Fibroblast of the aortic adventitia (primary cell): ENCODE measurements around the gene RTL1. TPM values are rescaled to one million over a fixed set of nuclear protein-coding genes. Genes with fewer than 3 reads are reported as not detected.

Experiments
- DNase-seq: peaks from one replicate; pipeline ENCODE4 v3.0.0-alpha.2; 2010; ENCODE audit warnings: low read depth
- H3K4me3 ChIP-seq: 2 replicates; pipeline ENCODE4 v1.5.1; 2011; ENCODE audit warnings: low read depth, mild to moderate bottlenecking, control low read depth, low read length, moderate library complexity
- CTCF ChIP-seq: IDR thresholded peaks from 2 replicates; pipeline ENCODE4 v1.5.1; 2011; ENCODE audit warnings: mild to moderate bottlenecking, low read length, control low read depth, inconsistent platforms; ENCODE audit not compliant: insufficient read depth
- total RNA-seq: library from RNA; depleted of rRNA; stranded (reverse); fragments of >200 nt; gene quantifications from 2 replicates; pipeline ENCODE4 v1.2.3, GENCODE V29; 2012; ENCODE audit warnings: low replicate concordance

Gene RTL1
- total RNA-seq, 1 donor, result not detected

- H3K4me3 ChIP-seq, result no peak overlapping the region
- no peak for DNase-seq
- no peak for TF ChIP-seq CTCF
Measured at GRCh38 chr14:100899884-100900771, 3.4 kb downstream of the RTL1 start.

GRCh38 chr14:100898935-100899883, 4.3 kb downstream of the RTL1 start:
- H3K4me3 ChIP-seq, result no peak overlapping the region
- no peak for TF ChIP-seq CTCF
- DNase-seq, result no peak

- H3K4me3 ChIP-seq, result no peak overlapping the region
- TF ChIP-seq CTCF, result no peak
- DNase-seq, result no peak
Measured at GRCh38 chr14:100898465-100898864, 5.1 kb downstream of the RTL1 start.

GRCh38 chr14:100896369-100897060, 7.0 kb downstream of the RTL1 start:
- H3K4me3 ChIP-seq, result no peak overlapping the region
- no peak for DNase-seq

GRCh38 chr14:100895411-100895810, 8.1 kb downstream of the RTL1 start:
- TF ChIP-seq CTCF, result no peak
- no peak for DNase-seq

More at GRCh38 chr14:100896369-100897060, 7.0 kb downstream of the RTL1 start:
- TF ChIP-seq CTCF, result no peak

GRCh38 chr14:100894416-100894815, 9.1 kb downstream of the RTL1 start:
- no peak for DNase-seq
- H3K4me3 ChIP-seq, result no peak overlapping the region
- TF ChIP-seq CTCF, result no peak

More at GRCh38 chr14:100895411-100895810, 8.1 kb downstream of the RTL1 start:
- no peak overlapping the region for H3K4me3 ChIP-seq
